GM18870 (cell line): Measurements from ENCODE around the gene PTPRCAP.
"Not testable (repeated sequence)": the region's sequence is repeated elsewhere in the genome, so short reads cannot be mapped to it uniquely, and the experiment has no call there.

Experiments
- ATAC-seq: cut with Tn5 transposase; IDR thresholded peaks from one replicate; pipeline ENCODE4 v1.9.1; 2021; ENCODE audit warnings: moderate library complexity; ENCODE audit not compliant: unreplicated experiment

Gene PTPRCAP

DNA sequence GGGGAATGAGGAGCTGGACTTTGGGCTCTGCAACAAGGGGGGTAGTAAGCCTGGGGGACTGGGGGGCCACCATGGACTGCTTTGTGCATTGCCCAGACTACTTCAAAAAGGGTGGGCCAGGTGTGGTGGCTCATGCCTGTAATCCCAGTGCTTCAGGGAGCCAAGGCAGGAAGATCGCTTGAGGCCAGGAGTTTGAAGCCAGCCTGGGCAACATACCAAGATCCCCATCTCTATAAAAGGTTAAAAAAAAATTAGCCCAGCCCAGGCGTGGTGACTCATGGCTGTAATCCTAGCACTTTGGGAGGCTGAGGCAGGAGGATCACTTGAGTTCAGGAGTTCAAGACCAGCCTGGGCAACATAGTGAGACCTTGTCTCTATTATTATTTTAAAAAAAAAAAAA lies 28.0 kb upstream of the PTPRCAP start:
- not testable (repeated sequence) for ATAC-seq

GRCh38 chr11:67465189-67465510 lies 27.7 kb upstream of the PTPRCAP start:
- ATAC-seq, result no peak

DNA sequence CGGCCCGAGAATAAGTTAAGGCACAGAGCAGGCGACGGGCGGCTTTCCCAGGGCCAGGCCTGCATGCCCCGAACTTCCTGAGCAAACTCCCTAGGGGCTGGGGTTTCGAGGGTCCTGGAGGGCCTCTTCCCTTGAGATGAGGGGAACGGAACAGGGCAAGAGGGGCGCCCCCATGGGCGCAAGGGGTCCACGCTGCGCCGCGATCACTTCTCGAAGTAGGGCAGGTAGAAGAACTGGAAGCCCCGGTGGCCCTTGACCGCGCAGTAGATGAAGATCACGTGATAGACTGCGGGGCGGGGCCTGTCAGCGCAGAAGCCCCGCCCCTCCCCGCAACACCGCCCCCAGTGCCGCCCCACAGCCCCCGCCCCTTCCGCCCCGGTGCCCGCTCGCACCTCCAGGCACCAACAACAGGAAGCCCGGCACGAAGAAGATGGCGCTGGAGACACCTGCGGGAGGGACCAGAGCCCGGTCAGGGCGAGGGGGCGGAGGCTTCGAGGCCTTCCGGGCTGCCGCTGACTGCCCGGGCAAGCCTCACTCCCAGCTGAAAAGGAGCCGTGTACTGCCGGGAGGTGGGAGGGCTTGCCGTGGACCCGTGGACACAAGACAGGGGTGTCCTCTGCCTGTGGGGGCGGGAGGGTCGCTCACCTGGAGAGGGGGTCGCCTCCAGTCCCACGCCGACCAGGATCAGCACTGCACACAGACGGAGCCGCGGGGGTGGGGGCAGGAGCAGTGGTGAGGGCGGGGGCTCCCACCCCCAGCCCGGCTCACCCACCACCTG lies 27.1 kb upstream of the PTPRCAP start:
- no peak for ATAC-seq

- no peak for ATAC-seq
Observed at GRCh38 chr11:67463680-67464410, 26.4 kb upstream of the PTPRCAP start.

- ATAC-seq, result no peak
Observed at GRCh38 chr11:67463186-67463585, 25.7 kb upstream of the PTPRCAP start.

GRCh38 chr11:67458266-67458665 lies 20.8 kb upstream of the PTPRCAP start:
- no peak for ATAC-seq

GRCh38 chr11:67457453-67457852 lies 20.0 kb upstream of the PTPRCAP start:
- no peak for ATAC-seq

- no peak for ATAC-seq
Observed at GRCh38 chr11:67456068-67456705, 18.7 kb upstream of the PTPRCAP start.

GRCh38 chr11:67455054-67455453 lies 17.6 kb upstream of the PTPRCAP start, which contains the start of gene CABP4:
CABP4 (plus strand) TSS chr11:67455354; CDS start chr11:67455424, 70 bp downstream.
- no peak for ATAC-seq

GRCh38 chr11:67453816-67454732 lies 16.6 kb upstream of the PTPRCAP start:
- ATAC-seq, result no peak

- no peak for ATAC-seq
Observed at GRCh38 chr11:67452141-67452952, 14.9 kb upstream of the PTPRCAP start, which contains the start of gene GPR152. GPR152 (minus strand) TSS chr11:67452729; CDS start chr11:67452724, 5 bp downstream.

DNA sequence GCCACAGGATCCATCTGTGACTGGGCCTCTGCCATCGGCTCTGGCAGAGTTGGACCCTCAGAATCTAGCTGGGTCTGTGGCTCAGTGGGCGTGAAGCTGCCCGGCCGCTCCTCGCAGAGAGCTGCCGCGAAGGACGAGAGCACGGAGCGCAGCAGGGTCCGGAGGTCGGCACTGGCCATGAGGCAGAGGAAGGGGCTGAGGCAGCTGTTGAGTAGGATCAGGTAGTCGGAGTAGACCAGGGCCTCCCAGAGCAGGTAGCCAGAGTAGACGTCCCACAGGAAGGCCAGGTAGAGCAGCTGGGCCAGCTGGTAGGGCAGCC lies 14.1 kb upstream of the PTPRCAP start:
- no peak for ATAC-seq

GRCh38 chr11:67450796-67451657 lies 13.5 kb upstream of the PTPRCAP start:
- ATAC-seq, result no peak

GRCh38 chr11:67449116-67449844 lies 11.8 kb upstream of the PTPRCAP start:
- ATAC-seq, result no peak

DNA sequence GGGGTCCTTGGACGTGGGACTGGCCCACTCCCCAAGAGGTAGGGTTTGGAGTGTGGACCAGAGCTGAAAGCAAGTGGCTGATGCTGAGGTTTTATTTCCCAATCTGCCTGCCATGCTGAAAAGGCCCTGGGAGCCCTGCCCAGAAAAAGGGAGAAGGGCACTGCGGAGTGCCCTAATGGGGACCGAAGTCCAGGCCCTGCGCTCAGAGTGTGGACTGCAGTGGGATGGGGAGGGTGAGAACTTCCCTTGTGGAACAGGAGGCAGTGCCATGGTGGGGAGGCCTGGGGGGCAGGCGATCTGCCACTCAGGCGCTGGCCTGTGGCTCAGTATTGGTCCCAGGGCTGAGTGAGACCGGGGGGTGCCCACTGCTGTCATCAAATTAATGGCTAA lies 10.7 kb upstream of the PTPRCAP start:
- ATAC-seq, result no peak

DNA sequence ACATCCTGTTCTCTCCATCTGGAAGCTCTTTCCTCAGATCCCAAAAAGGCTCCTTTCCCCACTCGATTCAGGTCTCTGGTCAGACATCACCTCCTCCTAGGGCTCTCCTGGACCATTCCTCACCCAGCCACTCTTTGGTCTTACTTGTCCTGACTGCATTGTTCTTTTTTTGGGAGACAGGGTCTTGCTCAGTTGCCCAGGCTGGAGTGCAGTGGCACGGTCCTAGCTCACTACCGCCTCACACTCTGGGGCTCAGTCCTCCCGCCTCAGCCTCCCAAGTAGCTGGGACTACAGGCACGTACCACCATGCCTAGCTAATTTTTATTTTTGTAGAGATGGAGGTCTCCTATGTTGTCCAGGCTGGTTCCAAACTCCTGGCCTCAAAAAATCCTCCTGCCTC lies 8.0 kb upstream of the PTPRCAP start:
- ATAC-seq, result no peak

- ATAC-seq, result no peak
Observed at GRCh38 chr11:67442504-67443404, 5.3 kb upstream of the PTPRCAP start.
